ENCODE measurements around the gene ADPRHL1. TPM values are rescaled to one million over a fixed set of nuclear protein-coding genes. Genes with fewer than 3 reads are reported as not detected.
"Not testable (repeated sequence)": the region's sequence is repeated elsewhere in the genome, so short reads cannot be mapped to it uniquely, and the experiment has no call there.

Gene ADPRHL1
- total RNA-seq, 1 experiment from 2014 or later = 2.7 TPM

- not testable (repeated sequence) for H3K9ac ChIP-seq (ENCODE audit: extremely low read depth, insufficient read length, low read length); H2BK15ac ChIP-seq (ENCODE audit: low read depth, low read length); H3K27ac Mint-ChIP-seq; H2AK5ac ChIP-seq (ENCODE audit: insufficient read length, low read length); H3K4me2 ChIP-seq (ENCODE audit: insufficient read depth, insufficient read length, low read length); H3K56ac ChIP-seq (ENCODE audit: insufficient read length, low read depth, low read length); H2BK120ac ChIP-seq (ENCODE audit: low read depth, low read length, poor library complexity, severe bottlenecking); H4K91ac ChIP-seq (ENCODE audit: insufficient read length, low read depth, low read length); H3K23me2 ChIP-seq (ENCODE audit: insufficient read length, low read depth, low read length, poor library complexity, severe bottlenecking); H2BK5ac ChIP-seq (ENCODE audit: insufficient read length, low read length); H3K23ac ChIP-seq (ENCODE audit: insufficient read length, low read depth, low read length); H3K79me2 ChIP-seq (ENCODE audit: insufficient read depth, low read length); H3K27ac ChIP-seq (ENCODE audit: insufficient read length, low read depth, low read length); H3K9me3 Mint-ChIP-seq; H3K4me1 Mint-ChIP-seq; H2BK12ac ChIP-seq (ENCODE audit: insufficient read length, low read depth, low read length); DNase-seq; H3K18ac ChIP-seq (ENCODE audit: insufficient read length, low read depth, low read length); H3K27me3 ChIP-seq (ENCODE audit: insufficient read depth, low read length); H3K36me3 Mint-ChIP-seq (ENCODE audit: insufficient read depth in 1 of 3, low read depth in 3 of 3); H4K20me1 ChIP-seq (ENCODE audit: control insufficient read depth, insufficient read depth, insufficient read length); H3K4me3 Mint-ChIP-seq; H4K5ac ChIP-seq (ENCODE audit: insufficient read length, low read depth, low read length); H3K4ac ChIP-seq (ENCODE audit: low read depth, low read length); H3K79me1 ChIP-seq (ENCODE audit: insufficient read depth, low read depth, low read length, poor library complexity, severe bottlenecking); H3K4me1 ChIP-seq (ENCODE audit: insufficient read depth, low read length); H2BK20ac ChIP-seq (ENCODE audit: low read depth, low read length, poor library complexity, severe bottlenecking); H3K14ac ChIP-seq (ENCODE audit: insufficient read depth, low read length); H3K27me3 Mint-ChIP-seq (ENCODE audit: low read depth); H3T11ph ChIP-seq (ENCODE audit: low read length); H4K8ac ChIP-seq (replicated peaks; ENCODE audit: insufficient read length, low read depth, low read length); H3K9me3 ChIP-seq (ENCODE audit: control insufficient read depth, low read depth, low read length); H2AFZ ChIP-seq (ENCODE audit: low read length)
- WGBS (ENCODE audit: extremely low coverage, insufficient read length, low lambda C conversion rate) = no CpG with 5 or more reads among the region's 15 CpGs
Measured at GRCh38 chr13:113435907-113436306, 17.4 kb downstream of the ADPRHL1 start.
